RWPE2 (cell line): ENCODE results near the gene HS6ST1.
A peak's percentile ranks its signal among the peaks of the same experiment; 100 is the strongest.

Source experiments
- ATAC-seq: fragments of 200-7000 bp; cut with Tn5 transposase; 3 replicates; pipeline ENCODE4 v1.9.1; 2021; ENCODE audit warnings: low read depth
- DNase-seq: peaks from one replicate; pipeline ENCODE4 v3.0.0-alpha.2; 2020; ENCODE audit warnings: low spot score
- H3K27ac ChIP-seq: fragments of 450-650 bp; 2 replicates; pipeline ENCODE4 v1.5.1; 2017; ENCODE audit warnings: mild to moderate bottlenecking; ENCODE audit not compliant: poor library complexity, severe bottlenecking
- H3K27me3 ChIP-seq: fragments of 250-450 bp; sonication (Bioruptor Pico); 2 replicates; pipeline ENCODE4 v1.5.1; 2021; ENCODE audit warnings: mild to moderate bottlenecking, moderate library complexity; ENCODE audit not compliant: insufficient read depth, poor library complexity, severe bottlenecking
- H3K36me3 ChIP-seq: fragments of 250-450 bp; sonication (Bioruptor Pico); 2 replicates; pipeline ENCODE4 v1.5.1; 2020; ENCODE audit warnings: low read depth, mild to moderate bottlenecking, moderate library complexity
- H3K4me1 ChIP-seq: fragments of 250-450 bp; sonication (Bioruptor Pico); 2 replicates; pipeline ENCODE4 v1.5.1; 2021; ENCODE audit warnings: mild to moderate bottlenecking, moderate library complexity; ENCODE audit not compliant: insufficient read depth, poor library complexity, severe bottlenecking
- H3K4me3 ChIP-seq: fragments of 250-450 bp; sonication (Bioruptor Pico); 2 replicates; pipeline ENCODE4 v1.5.1; 2021; ENCODE audit warnings: mild to moderate bottlenecking, moderate library complexity; ENCODE audit not compliant: severe bottlenecking
- H3K9me3 ChIP-seq: fragments of 250-450 bp; sonication (Bioruptor Pico); 2 replicates; pipeline ENCODE4 v1.5.1; 2021; ENCODE audit warnings: mild to moderate bottlenecking, moderate library complexity; ENCODE audit not compliant: severe bottlenecking
- TF ChIP-seq, protein P1 (sequence below): fragments of 450-650 bp; IDR thresholded peaks from one replicate; pipeline ENCODE4 v1.5.1; 2017; ENCODE audit warnings: mild to moderate bottlenecking, moderate library complexity; ENCODE audit not compliant: poor library complexity, severe bottlenecking

The HS6ST1 gene

DNA sequence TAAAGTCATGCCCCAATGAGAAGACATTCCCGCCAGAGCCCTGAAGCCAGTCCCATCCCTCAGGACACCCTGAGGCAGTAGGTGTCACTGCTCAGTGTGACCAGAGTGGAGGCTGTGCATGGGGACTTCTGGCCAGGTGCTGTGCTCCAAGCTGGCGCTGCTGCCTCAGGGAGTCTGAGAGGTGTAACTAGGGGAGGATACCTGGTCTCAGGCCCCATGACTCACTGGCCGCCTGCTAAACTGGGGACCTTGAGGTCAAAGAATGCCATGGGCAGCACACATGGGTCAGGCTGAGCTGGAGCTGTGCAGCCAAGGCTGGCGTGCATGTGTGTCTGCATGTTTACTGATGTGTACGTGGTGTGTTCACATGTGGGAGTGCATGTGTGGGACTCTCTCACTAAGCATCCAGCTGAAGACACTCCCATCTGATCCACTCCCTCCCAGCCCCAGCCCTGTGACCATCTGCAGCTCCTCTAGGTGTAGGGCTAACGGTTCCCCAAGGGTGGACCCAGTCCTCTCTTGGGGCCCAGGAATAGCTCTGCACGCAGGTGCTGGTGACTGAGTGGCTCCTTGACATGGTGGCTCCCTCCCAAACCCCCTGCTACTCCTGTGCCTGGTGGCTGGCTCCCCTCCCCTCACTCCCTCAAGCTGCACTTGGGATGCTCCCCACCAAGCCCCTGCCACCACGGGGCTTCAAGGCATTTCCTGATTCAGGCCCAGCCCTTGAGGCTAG, 16.5 kb downstream of the HS6ST1 start:
- no peaks in the 10 kb centered on the region for H3K36me3 ChIP-seq
- DNase-seq (no peak), ATAC-seq (no peak)
- H3K9me3 ChIP-seq: no peaks in the 10 kb centered on the region
- no peaks in the 10 kb centered on the region for H3K27me3 ChIP-seq
- TF ChIP-seq, protein P1, sequence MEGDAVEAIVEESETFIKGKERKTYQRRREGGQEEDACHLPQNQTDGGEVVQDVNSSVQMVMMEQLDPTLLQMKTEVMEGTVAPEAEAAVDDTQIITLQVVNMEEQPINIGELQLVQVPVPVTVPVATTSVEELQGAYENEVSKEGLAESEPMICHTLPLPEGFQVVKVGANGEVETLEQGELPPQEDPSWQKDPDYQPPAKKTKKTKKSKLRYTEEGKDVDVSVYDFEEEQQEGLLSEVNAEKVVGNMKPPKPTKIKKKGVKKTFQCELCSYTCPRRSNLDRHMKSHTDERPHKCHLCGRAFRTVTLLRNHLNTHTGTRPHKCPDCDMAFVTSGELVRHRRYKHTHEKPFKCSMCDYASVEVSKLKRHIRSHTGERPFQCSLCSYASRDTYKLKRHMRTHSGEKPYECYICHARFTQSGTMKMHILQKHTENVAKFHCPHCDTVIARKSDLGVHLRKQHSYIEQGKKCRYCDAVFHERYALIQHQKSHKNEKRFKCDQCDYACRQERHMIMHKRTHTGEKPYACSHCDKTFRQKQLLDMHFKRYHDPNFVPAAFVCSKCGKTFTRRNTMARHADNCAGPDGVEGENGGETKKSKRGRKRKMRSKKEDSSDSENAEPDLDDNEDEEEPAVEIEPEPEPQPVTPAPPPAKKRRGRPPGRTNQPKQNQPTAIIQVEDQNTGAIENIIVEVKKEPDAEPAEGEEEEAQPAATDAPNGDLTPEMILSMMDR: no peak
- H3K4me3 ChIP-seq: no peak overlapping the region
- H3K27ac ChIP-seq: peak overlapping the region; percentile 12
- H3K4me1 ChIP-seq: peaks cover 49% of the 10 kb centered on the region

DNA sequence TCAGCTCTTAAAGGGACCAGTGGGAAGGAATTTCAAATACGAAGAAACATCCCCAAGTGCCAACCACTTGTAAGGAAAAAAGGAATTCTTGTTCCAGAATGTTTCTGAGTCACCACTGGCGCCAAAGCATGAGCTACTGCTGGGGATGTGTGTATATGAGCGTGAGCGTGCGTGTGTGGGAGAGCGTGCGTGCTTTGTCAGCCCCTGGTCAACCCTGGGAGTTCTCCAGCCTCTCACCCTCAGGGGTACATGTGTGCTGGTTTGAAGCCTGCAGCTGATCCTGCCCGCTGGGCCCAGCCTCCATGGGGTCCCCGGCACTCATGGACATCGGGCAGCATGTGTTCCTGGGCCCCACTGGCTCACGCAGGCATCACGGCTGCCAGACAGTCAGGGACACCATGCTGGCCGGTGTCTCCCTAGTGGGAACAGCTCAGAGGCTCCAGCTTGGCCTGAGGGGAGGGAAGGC, 17.1 kb downstream of the HS6ST1 start:
- no peak for ATAC-seq
- Histone ChIP-seq H3K9me3 (no peaks in the 10 kb centered on the region), H3K36me3 (no peaks in the 10 kb centered on the region), H3K4me3 (no peak overlapping the region), H3K27me3 (no peaks in the 10 kb centered on the region), H3K27ac (peak overlapping the region; percentile 12), H3K4me1 (peaks cover 43% of the 10 kb centered on the region)
- TF ChIP-seq, protein P1: no peak
- DNase-seq: no peak

DNA sequence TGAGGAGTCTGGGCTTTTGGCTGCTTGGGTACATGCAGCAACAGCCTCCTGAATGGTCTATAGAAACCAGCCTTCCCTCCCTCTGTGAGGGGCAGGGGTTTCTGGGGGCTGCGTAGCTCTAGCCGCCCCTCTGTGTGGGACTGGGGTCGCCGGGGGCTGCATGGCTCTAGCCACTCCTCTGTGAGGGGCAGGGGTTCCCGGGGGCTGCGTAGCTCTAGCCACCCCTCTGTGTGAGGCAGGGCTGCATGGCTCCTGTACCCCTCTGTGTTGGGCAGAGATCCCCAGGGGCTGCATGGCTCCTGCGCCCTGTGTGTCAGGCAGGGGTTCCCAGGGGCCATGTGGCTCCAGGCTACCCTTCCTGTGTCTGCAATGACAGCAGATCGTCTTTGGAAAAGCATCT, 17.6 kb downstream of the HS6ST1 start:
- TF ChIP-seq, protein P1: no peak
- Histone ChIP-seq H3K27me3 (no peaks in the 10 kb centered on the region), H3K27ac (peak overlapping the region; percentile 12), H3K4me3 (no peak overlapping the region), H3K36me3 (no peaks in the 10 kb centered on the region), H3K9me3 (no peaks in the 10 kb centered on the region), H3K4me1 (peaks cover 40% of the 10 kb centered on the region)
- DNase-seq (no peak), ATAC-seq (no peak)

DNA sequence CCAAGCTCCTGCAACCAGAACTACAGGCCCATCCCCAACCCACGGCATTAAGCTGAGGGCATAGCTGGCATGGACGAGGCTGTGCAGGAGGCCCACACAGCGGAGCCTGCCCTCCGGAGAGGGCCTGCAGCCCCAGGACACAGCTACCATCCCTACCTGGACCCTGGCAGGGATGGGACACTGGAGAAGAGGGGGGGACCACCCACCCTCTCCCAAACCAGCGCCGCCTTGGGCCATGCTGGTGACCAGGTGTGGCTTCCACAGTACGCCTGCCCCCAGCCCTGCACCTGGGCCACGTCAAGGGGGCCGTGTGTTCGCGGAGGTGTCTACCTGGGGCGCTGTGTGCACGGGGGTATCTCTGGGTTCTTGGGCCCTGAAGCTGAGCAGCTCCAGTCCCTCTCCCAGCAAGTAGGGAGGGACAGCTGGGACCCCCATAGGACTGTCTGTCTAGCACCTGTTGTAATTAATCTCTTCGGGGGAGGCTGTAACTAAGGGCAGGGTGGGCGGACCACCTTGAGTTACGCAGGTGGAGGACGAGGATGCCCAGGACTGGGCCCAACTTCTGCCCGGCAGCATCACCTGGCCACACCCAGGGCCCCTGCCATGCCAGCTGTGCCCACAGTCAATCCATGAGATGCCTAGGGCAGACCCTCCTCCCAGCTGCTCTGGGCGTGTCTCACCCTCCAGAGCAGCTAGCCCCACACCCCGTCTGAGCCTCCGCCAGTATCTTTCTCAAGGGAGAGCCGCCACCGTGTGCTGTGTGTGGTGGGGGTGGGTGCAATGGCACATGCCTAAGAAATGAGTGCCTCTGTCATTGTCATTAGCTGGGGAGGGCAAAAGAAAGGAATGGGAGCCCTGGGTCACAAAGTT, 18.3 kb downstream of the HS6ST1 start:
- Histone ChIP-seq H3K4me3 (no peak overlapping the region), H3K9me3 (no peaks in the 10 kb centered on the region), H3K4me1 (peaks cover 35% of the 10 kb centered on the region), H3K36me3 (no peaks in the 10 kb centered on the region), H3K27me3 (no peaks in the 10 kb centered on the region), H3K27ac (no peak overlapping the region)
- DNase-seq: no peak
- TF ChIP-seq, protein P1: no peak
- no peak for ATAC-seq
